Bronchial epithelial cell (primary cell): ENCODE results near the gene HOXB3. TPM values are rescaled to one million over a fixed set of nuclear protein-coding genes. Genes with fewer than 3 reads are reported as not detected.

Experiments
- DNase-seq: peaks from one replicate; pipeline ENCODE4 v3.0.0-alpha.2; 2010; ENCODE audit warnings: low read depth
- FAIRE-seq: peaks from 2 replicates; lab custom pipeline; 2011; peaks lifted over from hg19 to GRCh38; lab: Jason Lieb, UNC
- H3K27me3 ChIP-seq: 2 replicates; pipeline ENCODE4 v1.5.1; 2011; ENCODE audit warnings: low read length; ENCODE audit not compliant: control insufficient read depth, insufficient read depth
- H3K36me3 ChIP-seq: 2 replicates; pipeline ENCODE4 v1.5.1; 2011; ENCODE audit warnings: low read length; ENCODE audit not compliant: control insufficient read depth, insufficient read depth
- H3K4me3 ChIP-seq: 2 replicates; pipeline ENCODE4 v1.5.1; 2011; ENCODE audit warnings: mild to moderate bottlenecking, low read depth, low read length, control low read depth
- total RNA-seq: library from RNA; depleted of rRNA; stranded (reverse); fragments of >200 nt; gene quantifications from 2 replicates; pipeline ENCODE4 v1.2.1, GENCODE V29; 2014
- TF ChIP-seq, protein P1 (sequence below): IDR thresholded peaks from 2 replicates; pipeline ENCODE4 v1.5.1; 2011; ENCODE audit warnings: mild to moderate bottlenecking, moderate library complexity, low read length, control low read depth, inconsistent platforms; ENCODE audit not compliant: insufficient read depth, severe bottlenecking

HOXB3 gene
- total RNA-seq, 1 donor from 2014 or later, result not detected

- Histone ChIP-seq H3K27me3 (peaks cover 78% of the 10 kb centered on the region), H3K36me3 (no peaks in the 10 kb centered on the region), H3K4me3 (no peak overlapping the region)
- no peak for DNase-seq
- TF ChIP-seq, protein P1, sequence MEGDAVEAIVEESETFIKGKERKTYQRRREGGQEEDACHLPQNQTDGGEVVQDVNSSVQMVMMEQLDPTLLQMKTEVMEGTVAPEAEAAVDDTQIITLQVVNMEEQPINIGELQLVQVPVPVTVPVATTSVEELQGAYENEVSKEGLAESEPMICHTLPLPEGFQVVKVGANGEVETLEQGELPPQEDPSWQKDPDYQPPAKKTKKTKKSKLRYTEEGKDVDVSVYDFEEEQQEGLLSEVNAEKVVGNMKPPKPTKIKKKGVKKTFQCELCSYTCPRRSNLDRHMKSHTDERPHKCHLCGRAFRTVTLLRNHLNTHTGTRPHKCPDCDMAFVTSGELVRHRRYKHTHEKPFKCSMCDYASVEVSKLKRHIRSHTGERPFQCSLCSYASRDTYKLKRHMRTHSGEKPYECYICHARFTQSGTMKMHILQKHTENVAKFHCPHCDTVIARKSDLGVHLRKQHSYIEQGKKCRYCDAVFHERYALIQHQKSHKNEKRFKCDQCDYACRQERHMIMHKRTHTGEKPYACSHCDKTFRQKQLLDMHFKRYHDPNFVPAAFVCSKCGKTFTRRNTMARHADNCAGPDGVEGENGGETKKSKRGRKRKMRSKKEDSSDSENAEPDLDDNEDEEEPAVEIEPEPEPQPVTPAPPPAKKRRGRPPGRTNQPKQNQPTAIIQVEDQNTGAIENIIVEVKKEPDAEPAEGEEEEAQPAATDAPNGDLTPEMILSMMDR, result no peak
- no peak for FAIRE-seq
Observed at GRCh38 chr17:48555258-48556228, 34.5 kb downstream of the HOXB3 start.

DNA sequence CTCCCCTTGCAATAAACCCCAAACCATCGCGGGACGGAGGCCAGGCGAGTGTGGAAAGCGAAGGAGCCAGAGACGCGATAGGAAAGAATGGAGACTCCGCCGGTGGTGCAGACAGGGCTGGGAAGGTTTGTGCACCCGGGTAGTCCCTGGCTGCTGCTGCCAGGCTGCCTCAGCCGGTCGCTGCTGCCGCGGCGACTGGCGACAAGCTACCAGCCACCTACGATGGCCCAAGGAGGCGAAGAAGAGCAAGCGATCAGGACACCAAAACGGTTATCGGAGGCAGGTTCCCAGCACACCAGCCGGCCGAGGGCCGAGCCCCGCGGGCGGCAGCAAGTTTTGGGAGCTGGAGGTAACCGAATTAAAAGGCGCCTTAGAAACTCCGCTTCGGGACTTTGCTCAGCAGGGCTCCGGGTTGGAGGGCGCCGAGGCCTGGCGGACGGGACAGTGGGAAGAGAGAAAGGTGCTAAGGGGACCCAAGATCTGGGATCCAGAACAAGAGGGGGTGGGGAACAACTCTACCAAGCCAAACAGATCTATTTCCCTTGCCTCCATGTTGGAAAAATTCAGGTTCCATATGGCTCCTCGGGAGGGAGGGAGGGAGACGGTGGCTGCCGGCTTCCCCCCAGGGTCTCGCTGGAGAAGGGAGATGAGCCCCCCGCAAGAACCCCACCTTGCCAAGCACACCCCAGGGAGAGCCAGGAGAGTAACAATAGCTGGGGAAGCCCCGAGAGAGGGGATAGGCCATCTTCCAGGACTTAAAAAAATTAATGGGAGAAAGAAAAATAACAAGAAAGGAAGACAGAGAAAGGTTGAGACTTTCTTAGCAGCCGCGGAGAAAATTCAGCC is 35.4 kb downstream of the HOXB3 start:
- no peak for DNase-seq
- Histone ChIP-seq H3K27me3 (peaks cover 78% of the 10 kb centered on the region), H3K4me3 (no peak overlapping the region), H3K36me3 (no peaks in the 10 kb centered on the region)
- TF ChIP-seq, protein P1, result no peak
- FAIRE-seq, result no peak

DNA sequence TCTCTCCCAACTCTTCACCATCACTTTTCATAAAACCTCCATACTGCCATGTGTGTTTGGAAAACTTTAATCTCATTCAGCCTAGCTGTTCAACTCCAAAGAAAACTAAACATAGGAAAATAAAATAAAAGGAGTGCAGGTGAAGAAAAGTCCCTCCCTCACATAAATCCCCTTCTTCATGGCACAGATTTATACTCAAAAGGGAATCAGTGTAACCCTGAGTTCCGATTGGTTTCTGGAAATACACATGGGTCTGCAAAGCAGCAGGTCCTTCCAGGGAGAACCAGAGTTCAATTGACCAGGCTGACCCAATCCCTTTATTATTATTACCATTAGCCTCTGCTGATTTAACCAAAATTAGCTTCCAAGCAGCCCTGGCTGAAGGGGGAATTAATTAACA is 36.2 kb downstream of the HOXB3 start:
- Histone ChIP-seq H3K4me3 (no peak overlapping the region), H3K36me3 (no peaks in the 10 kb centered on the region), H3K27me3 (peaks cover 72% of the 10 kb centered on the region)
- no peak for DNase-seq
- no peak for FAIRE-seq
- TF ChIP-seq, protein P1, result no peak

GRCh38 chr17:48553190-48553547 is 36.9 kb downstream of the HOXB3 start:
- DNase-seq (no peak), FAIRE-seq (no peak)
- Histone ChIP-seq H3K27me3 (peaks cover 71% of the 10 kb centered on the region), H3K36me3 (no peaks in the 10 kb centered on the region), H3K4me3 (no peak overlapping the region)
- TF ChIP-seq, protein P1, result no peak

DNA sequence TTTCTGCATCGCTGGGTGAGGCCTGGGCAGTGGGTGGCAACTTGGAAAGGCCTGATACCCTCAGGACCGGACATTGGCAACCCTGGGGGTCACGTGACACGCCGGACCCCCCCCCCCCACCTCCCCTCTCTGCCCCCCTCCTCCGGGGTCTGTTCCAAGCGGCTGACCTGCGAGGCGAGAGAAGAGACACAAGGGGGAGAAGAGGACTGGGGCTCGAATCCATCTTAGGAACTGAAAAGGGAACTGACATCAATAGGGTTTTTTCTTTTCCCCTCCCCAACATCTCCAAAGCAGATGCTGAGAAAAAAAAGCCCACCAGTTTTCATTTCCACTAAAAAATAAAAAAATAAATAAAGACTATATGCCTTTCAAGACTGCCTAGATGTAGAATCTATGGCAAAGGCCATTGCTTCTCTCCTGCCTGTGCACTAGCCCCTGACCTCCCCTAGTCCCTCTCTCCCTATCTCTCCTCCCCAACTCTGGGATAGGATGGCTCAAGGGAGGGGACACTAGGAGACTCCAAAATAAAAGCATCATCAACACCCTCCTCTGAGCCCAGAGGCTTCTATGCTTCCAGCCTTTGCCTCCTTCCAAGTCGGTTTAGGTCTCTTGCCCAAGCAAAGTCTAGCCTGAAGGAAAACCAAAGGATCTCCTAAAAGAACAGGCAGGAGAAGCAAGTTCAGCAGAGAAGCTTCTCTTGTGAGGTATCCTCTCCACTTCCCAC is 37.4 kb downstream of the HOXB3 start:
- H3K27me3 ChIP-seq, result peaks cover 70% of the 10 kb centered on the region
- H3K4me3 ChIP-seq, result no peak overlapping the region
- no peaks in the 10 kb centered on the region for H3K36me3 ChIP-seq
- DNase-seq (no peak), FAIRE-seq (no peak)
- TF ChIP-seq, protein P1, result no peak
